ENCODE results near the gene TAF1L.

TAF1L gene

DNA sequence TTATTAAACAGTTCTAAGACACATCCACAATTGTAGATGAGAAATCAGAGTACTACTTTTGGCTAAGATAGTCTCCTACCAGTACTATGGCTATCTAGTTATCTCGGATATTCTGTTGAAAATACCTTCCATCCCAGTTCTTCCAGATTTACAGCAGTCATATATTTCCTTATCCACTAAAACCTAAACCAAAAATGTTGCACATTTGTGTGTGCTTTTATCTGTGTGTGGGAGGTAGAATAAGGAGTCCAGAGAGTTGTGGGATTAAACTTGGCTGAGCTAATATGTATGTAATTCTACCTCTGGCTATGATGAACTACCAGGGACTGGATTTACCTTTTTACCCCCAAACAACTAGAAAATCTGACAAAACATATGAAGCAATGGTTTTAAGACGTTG lies 45.0 kb downstream of the TAF1L start:
- no peak for DNase-seq

DNA sequence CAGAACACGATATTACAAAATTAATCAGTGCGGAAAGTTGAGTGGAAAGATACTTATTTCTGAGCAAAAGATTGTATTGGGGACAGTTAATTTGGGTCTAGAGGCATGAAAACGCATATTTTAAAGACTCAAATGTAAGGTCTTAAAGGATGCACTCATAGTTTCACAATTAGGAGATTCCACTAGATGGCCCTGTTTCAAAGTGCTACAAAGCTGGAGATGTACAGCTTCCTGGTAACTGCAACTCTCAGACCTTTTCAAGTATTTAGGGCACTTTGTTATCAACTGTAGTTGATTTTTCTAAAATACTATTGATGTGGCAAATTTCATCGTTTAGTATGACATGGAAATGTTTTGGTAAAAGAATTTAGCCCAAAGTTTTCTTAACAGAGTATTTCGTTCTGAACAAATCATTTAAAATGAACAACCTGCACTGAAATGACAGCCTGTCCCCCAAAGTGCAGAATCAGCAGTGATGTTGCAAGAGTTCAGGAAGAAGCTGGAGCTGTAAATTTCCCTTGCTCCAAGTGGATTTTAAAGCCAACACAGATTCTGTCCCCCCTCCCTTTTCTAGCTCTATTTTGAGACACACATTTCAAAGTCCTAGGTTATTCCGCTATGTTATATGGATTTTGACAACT lies 46.3 kb downstream of the TAF1L start:
- intact Hi-C loops (cut with DNase I): loop anchor here (2.0 to 10.0 kb wide), 2 partner anchors 144 to 380 kb away; no protein-coding TSS in a partner anchor
- DNase-seq: no peak

More for the DNA sequence above, 45.0 kb downstream of the TAF1L start:
- intact Hi-C loops (cut with DNase I): no loop called here

DNA sequence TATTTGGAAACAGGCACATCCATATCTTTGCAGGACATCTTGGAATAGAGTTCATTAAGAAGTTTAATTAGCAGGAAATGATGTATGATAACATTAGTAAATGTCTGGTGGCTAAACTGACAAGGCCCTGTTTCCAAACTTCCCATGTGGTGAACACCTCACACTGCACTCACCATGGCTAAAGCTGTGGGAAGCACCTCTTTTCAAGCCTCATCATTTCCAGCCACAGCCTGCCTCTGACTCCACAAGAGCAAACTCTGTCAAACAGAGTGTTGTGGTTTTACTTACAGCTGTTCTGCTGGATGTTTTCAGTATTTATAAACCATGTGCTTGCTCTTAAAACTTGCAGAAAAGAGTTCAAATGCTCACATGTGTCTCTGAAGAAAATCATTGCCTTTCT lies 47.6 kb downstream of the TAF1L start:
- intact Hi-C loops (cut with DNase I): loop anchor here (2.0 to 10.0 kb wide), 2 partner anchors 143 to 381 kb away; no protein-coding TSS in a partner anchor
- DNase-seq: no peak

DNA sequence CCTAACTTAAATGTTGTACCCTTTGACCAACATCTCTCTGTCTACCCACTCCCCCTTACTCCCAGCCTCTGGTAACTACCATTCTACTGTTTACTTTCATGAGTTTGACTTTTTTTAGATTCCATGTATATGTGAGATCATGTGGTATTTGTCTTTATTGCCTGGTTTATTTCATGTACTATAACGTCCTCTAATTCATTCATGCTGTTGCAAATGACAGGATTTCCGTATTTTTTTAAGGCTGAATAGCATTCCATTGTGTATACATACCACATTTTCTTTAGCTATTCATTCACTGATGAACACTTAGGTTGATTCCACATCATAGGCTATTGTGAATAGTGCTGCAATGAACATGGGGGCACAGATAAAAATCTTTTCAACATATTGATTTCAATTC lies 50.7 kb downstream of the TAF1L start:
- DNase-seq: no peak
- intact Hi-C loops (cut with DNase I): loop anchor here (10.0 kb wide), 1 partner anchor 140 kb away; no protein-coding TSS in a partner anchor

DNA sequence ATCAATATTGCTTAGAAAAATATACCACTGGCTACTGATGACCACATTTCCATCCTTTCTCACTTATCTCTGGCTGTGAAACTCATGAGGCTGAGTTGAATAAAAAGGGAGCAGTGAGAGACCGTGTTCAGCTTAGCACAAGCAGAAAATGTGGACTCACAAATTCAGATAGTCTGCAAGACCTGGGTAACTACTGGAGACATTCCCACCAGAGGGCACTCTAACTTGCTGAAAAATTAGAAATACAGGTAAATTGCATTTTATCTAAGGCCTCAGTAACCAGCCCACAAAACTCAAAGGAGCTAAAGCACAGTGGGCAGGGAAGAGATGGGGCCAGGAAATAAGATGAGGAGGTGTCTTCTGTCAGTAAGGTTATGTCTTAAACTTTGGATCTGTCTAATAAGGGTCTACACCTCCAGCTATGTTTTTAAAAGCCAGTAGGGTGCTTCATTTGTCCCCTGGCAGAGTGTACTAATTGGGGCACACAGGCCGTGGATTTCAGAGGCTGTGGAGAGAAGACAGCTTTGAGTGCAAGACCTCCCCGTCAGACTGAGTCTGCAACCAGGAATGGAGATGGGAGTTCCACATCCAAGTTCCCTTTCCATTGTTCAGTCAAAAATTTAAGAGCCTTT lies 53.8 kb downstream of the TAF1L start:
- intact Hi-C loops (cut with DNase I): loop anchor here (2.0 to 10.0 kb wide), 2 partner anchors 137 to 387 kb away; no protein-coding TSS in a partner anchor

DNA sequence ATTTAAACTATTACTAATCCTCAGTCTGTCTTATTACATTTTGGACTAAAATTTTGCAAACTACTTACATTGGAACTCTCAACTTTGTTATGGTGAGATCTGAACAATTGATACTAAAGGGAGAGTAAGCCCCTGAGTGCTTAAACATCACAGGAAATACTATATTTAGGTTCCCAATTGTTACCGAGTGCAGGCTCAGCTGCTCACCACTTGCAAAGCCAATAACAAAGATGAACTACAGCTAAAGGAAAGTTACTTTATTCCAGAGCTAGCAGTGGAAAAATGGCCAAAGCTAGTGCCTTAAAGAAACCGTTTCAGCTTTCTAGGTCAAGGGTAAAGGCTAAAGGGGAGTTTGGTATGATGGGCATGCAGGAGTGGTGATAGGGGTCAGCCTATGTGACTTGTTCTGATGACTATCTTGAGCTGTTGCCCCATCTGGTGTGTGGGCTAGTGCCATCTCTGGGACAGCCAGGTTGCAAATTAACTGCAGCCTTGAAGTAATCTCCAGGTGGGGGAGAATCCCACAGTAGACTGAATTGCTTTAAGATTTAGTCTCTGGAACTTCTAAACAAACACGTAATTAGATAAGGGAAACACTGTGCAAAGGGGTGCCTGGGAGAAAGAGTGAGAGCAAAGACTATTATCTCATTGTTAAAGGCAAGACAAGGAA lies 54.7 kb downstream of the TAF1L start:
- DNase-seq: no peak
- intact Hi-C loops (cut with DNase I): loop anchor here (2.0 to 10.0 kb wide), 2 partner anchors 136 to 388 kb away; no protein-coding TSS in a partner anchor

More for the DNA sequence above, 53.8 kb downstream of the TAF1L start:
- DNase-seq: no peak

DNA sequence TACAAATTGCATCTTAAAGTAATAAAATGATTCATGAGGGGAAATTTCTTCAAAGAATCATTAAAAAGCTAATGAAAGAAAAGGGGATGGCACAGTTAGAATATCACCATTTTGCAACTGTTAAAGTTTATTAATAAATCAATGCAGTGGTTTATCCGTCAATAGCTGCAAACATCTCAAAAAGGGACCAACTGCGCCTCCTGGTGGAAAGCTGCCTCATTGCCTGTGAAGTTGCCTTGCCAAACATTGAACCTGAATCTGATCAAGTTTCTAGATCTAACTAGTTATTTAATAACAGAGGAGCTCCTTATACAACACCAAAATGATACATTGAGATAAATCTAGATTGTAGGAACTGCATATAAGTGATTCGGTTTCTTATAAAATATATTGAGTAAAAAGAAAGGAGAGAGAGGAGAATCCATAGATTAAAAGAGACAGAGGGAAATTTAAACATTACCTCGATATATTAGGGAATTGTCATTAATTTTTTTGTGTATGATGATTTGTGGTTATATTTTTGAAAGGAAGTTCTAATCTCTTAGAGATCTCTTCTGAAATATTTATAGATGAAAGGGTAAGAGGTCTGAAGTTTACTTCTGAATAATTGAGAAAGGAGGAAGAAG lies 55.6 kb downstream of the TAF1L start:
- peak; percentile 20 to 95 (median 78) for DNase-seq
- intact Hi-C loops (cut with DNase I): loop anchor here (1.0 to 10.0 kb wide), 3 partner anchors 135 to 389 kb away; no protein-coding TSS in a partner anchor

Data from posterior cingulate gyrus (tissue), 11 donors.